M059J (cell line): ENCODE results near the gene MAGI1. TPM values are rescaled to one million over a fixed set of nuclear protein-coding genes. Genes with fewer than 3 reads are reported as not detected.

Experiments used
- DNase-seq: peaks from one replicate; pipeline ENCODE4 v3.0.0-alpha.2; 2012; ENCODE audit warnings: low read depth
- total RNA-seq: library from RNA; depleted of rRNA; stranded (reverse); fragments of >200 nt; shearing (Covaris generic); gene quantifications from 2 replicates; pipeline ENCODE4 v1.2.3, GENCODE V29; 2014

Gene MAGI1
- total RNA-seq, 1 experiment from 2014 or later: 2.8 TPM

- DNase-seq: no peak
Measured at GRCh38 chr3:65485826-65486469, 552.8 kb downstream of the MAGI1 start.

GRCh38 chr3:65484964-65485363 is 553.8 kb downstream of the MAGI1 start:
- DNase-seq: no peak

- DNase-seq: no peak
Measured at GRCh38 chr3:65483480-65483879, 555.2 kb downstream of the MAGI1 start.

- DNase-seq: no peak
Measured at GRCh38 chr3:65483011-65483410, 555.7 kb downstream of the MAGI1 start.

- no peak for DNase-seq
Measured at GRCh38 chr3:65481085-65481484, 557.6 kb downstream of the MAGI1 start.

GRCh38 chr3:65479990-65480389 is 558.7 kb downstream of the MAGI1 start:
- DNase-seq: peak; percentile 2

- DNase-seq: no peak
Measured at GRCh38 chr3:65478551-65479500, 559.9 kb downstream of the MAGI1 start.

GRCh38 chr3:65473736-65474135 is 565.0 kb downstream of the MAGI1 start:
- peak; percentile 3 for DNase-seq

GRCh38 chr3:65472501-65472900 is 566.2 kb downstream of the MAGI1 start:
- no peak for DNase-seq

- DNase-seq: no peak
Measured at GRCh38 chr3:65466300-65466988, 572.3 kb downstream of the MAGI1 start.

GRCh38 chr3:65449841-65450428 is 588.8 kb downstream of the MAGI1 start:
- no peak for DNase-seq

GRCh38 chr3:65448120-65448519 is 590.6 kb downstream of the MAGI1 start:
- DNase-seq: no peak

GRCh38 chr3:65445573-65446169 is 593.0 kb downstream of the MAGI1 start:
- DNase-seq: no peak

- DNase-seq: no peak
Measured at GRCh38 chr3:65444447-65444815, 594.3 kb downstream of the MAGI1 start.

GRCh38 chr3:65443739-65444446 is 594.8 kb downstream of the MAGI1 start:
- DNase-seq: no peak

GRCh38 chr3:65439641-65440284 is 599.0 kb downstream of the MAGI1 start:
- peak; percentile 36 for DNase-seq

GRCh38 chr3:65438612-65439011 is 600.1 kb downstream of the MAGI1 start:
- no peak for DNase-seq

GRCh38 chr3:65438096-65438495 is 600.6 kb downstream of the MAGI1 start:
- DNase-seq: no peak

- peak; percentile 22 for DNase-seq
Measured at GRCh38 chr3:65436580-65436979, 602.1 kb downstream of the MAGI1 start.

GRCh38 chr3:65433480-65433879 is 605.2 kb downstream of the MAGI1 start:
- DNase-seq: no peak
